ENCODE results near the gene TAPBPL.
"Not testable (repeated sequence)": the region's sequence is repeated elsewhere in the genome, so short reads cannot be mapped to it uniquely, and the experiment has no call there.

The TAPBPL gene

GRCh38 chr12:6469609-6470374 lies 17.9 kb downstream of the TAPBPL start:
- H3K4me3 ChIP-seq (ENCODE audit: low read depth in 1 of 2, low read length in 2 of 2), result peak overlapping the region; percentile 85 to 88
- no peaks in the 10 kb centered on the region for H3K27me3 ChIP-seq (ENCODE audit: control insufficient read depth in 1 of 2, insufficient read depth in 2 of 2, low read length in 2 of 2)
- H3K4me1 ChIP-seq (ENCODE audit: control insufficient read depth in 1 of 2, insufficient read depth in 2 of 2, low read length in 2 of 2), result peaks cover 20 to 32% of the 10 kb centered on the region in 2 donors
- no peaks in the 10 kb centered on the region for H3K9me3 ChIP-seq (ENCODE audit: control insufficient read depth in 1 of 2, low read length in 2 of 2)
- peak overlapping the region; percentile 84 for H3K27ac ChIP-seq (ENCODE audit: low read depth, low read length)
- H3K9ac ChIP-seq (ENCODE audit: low read depth in 1 of 2, low read length in 2 of 2), result peak overlapping the region; percentile 59 to 84
- H3K36me3 ChIP-seq (ENCODE audit: control insufficient read depth in 1 of 2, insufficient read depth in 2 of 2, low read length in 2 of 2), result peaks cover 0 to 16% of the 10 kb centered on the region in 2 donors

- Histone ChIP-seq H3K36me3 (ENCODE audit: control insufficient read depth in 1 of 2, insufficient read depth in 2 of 2, low read length in 2 of 2) (peaks cover 0 to 12% of the 10 kb centered on the region in 2 donors), H3K9me3 (ENCODE audit: control insufficient read depth in 1 of 2, low read length in 2 of 2) (no peaks in the 10 kb centered on the region), H3K9ac (ENCODE audit: low read depth in 1 of 2, low read length in 2 of 2) (peak within 1 kb of the TSS; percentile 59 to 84), H3K4me3 (ENCODE audit: low read depth in 1 of 2, low read length in 2 of 2) (peak within 1 kb of the TSS; percentile 85 to 88), H3K27me3 (ENCODE audit: control insufficient read depth in 1 of 2, insufficient read depth in 2 of 2, low read length in 2 of 2) (no peaks in the 10 kb centered on the region), H3K27ac (ENCODE audit: low read depth, low read length) (peak within 1 kb of the TSS; percentile 84), H3K4me1 (ENCODE audit: control insufficient read depth in 1 of 2, insufficient read depth in 2 of 2, low read length in 2 of 2) (peaks cover 20 to 32% of the 10 kb centered on the region in 2 donors)
These were observed 18.7 kb downstream of the TAPBPL start, which contains the start of gene VAMP1 for GRCh38 chr12:6470375-6471163. Gene VAMP1 (minus strand): TSS chr12:6470677. CDS start chr12:6470531, 146 bp downstream.

- Histone ChIP-seq H3K27ac (ENCODE audit: low read depth, low read length) (no peak overlapping the region), H3K27me3 (ENCODE audit: control insufficient read depth in 1 of 2, insufficient read depth in 2 of 2, low read length in 2 of 2) (no peaks in the 10 kb centered on the region), H3K9me3 (ENCODE audit: control insufficient read depth in 1 of 2, low read length in 2 of 2) (no peaks in the 10 kb centered on the region), H3K4me3 (ENCODE audit: low read depth in 1 of 2, low read length in 2 of 2) (no peak overlapping the region), H3K36me3 (ENCODE audit: control insufficient read depth in 1 of 2, insufficient read depth in 2 of 2, low read length in 2 of 2) (no peaks in the 10 kb centered on the region), H3K4me1 (ENCODE audit: control insufficient read depth in 1 of 2, insufficient read depth in 2 of 2, low read length in 2 of 2) (peaks cover 20 to 29% of the 10 kb centered on the region in 2 donors), H3K9ac (ENCODE audit: low read depth in 1 of 2, low read length in 2 of 2) (no peak overlapping the region)
These were observed 20.1 kb downstream of the TAPBPL start for GRCh38 chr12:6471989-6472360.

- Histone ChIP-seq H3K27ac (ENCODE audit: low read depth, low read length) (no peak overlapping the region), H3K36me3 (ENCODE audit: control insufficient read depth in 1 of 2, insufficient read depth in 2 of 2, low read length in 2 of 2) (no peaks in the 10 kb centered on the region), H3K27me3 (ENCODE audit: control insufficient read depth in 1 of 2, insufficient read depth in 2 of 2, low read length in 2 of 2) (no peaks in the 10 kb centered on the region), H3K9ac (ENCODE audit: low read depth in 1 of 2, low read length in 2 of 2) (no peak overlapping the region), H3K4me1 (ENCODE audit: control insufficient read depth in 1 of 2, insufficient read depth in 2 of 2, low read length in 2 of 2) (peaks cover 20 to 29% of the 10 kb centered on the region in 2 donors), H3K9me3 (ENCODE audit: control insufficient read depth in 1 of 2, low read length in 2 of 2) (no peaks in the 10 kb centered on the region), H3K4me3 (ENCODE audit: low read depth in 1 of 2, low read length in 2 of 2) (no peak overlapping the region)
These were observed 20.6 kb downstream of the TAPBPL start for GRCh38 chr12:6472491-6472890.

GRCh38 chr12:6475233-6475975 lies 23.6 kb downstream of the TAPBPL start:
- H3K9me3 ChIP-seq (ENCODE audit: control insufficient read depth in 1 of 2, low read length in 2 of 2); H3K27me3 ChIP-seq (ENCODE audit: control insufficient read depth in 1 of 2, insufficient read depth in 2 of 2, low read length in 2 of 2); H3K4me3 ChIP-seq (ENCODE audit: low read depth in 1 of 2, low read length in 2 of 2); H3K9ac ChIP-seq (ENCODE audit: low read depth in 1 of 2, low read length in 2 of 2); H3K27ac ChIP-seq (ENCODE audit: low read depth, low read length); H3K4me1 ChIP-seq (ENCODE audit: control insufficient read depth in 1 of 2, insufficient read depth in 2 of 2, low read length in 2 of 2); H3K36me3 ChIP-seq (ENCODE audit: control insufficient read depth in 1 of 2, insufficient read depth in 2 of 2, low read length in 2 of 2): not testable (repeated sequence)

- H3K4me1 ChIP-seq (ENCODE audit: control insufficient read depth in 1 of 2, insufficient read depth in 2 of 2, low read length in 2 of 2), result no peaks in the 10 kb centered on the region
- no peak overlapping the region for H3K9ac ChIP-seq (ENCODE audit: low read depth in 1 of 2, low read length in 2 of 2)
- H3K9me3 ChIP-seq (ENCODE audit: control insufficient read depth in 1 of 2, low read length in 2 of 2), result no peaks in the 10 kb centered on the region
- no peak overlapping the region for H3K4me3 ChIP-seq (ENCODE audit: low read depth in 1 of 2, low read length in 2 of 2)
- H3K36me3 ChIP-seq (ENCODE audit: control insufficient read depth in 1 of 2, insufficient read depth in 2 of 2, low read length in 2 of 2), result no peaks in the 10 kb centered on the region
- no peaks in the 10 kb centered on the region for H3K27me3 ChIP-seq (ENCODE audit: control insufficient read depth in 1 of 2, insufficient read depth in 2 of 2, low read length in 2 of 2)
- no peak overlapping the region for H3K27ac ChIP-seq (ENCODE audit: low read depth, low read length)
These were observed 24.6 kb downstream of the TAPBPL start for GRCh38 chr12:6476489-6476888.

GRCh38 chr12:6477601-6478377 lies 25.9 kb downstream of the TAPBPL start:
- H3K27ac ChIP-seq (ENCODE audit: low read depth, low read length); H3K36me3 ChIP-seq (ENCODE audit: control insufficient read depth in 1 of 2, insufficient read depth in 2 of 2, low read length in 2 of 2); H3K9ac ChIP-seq (ENCODE audit: low read depth in 1 of 2, low read length in 2 of 2); H3K4me3 ChIP-seq (ENCODE audit: low read depth in 1 of 2, low read length in 2 of 2); H3K9me3 ChIP-seq (ENCODE audit: control insufficient read depth in 1 of 2, low read length in 2 of 2); H3K4me1 ChIP-seq (ENCODE audit: control insufficient read depth in 1 of 2, insufficient read depth in 2 of 2, low read length in 2 of 2); H3K27me3 ChIP-seq (ENCODE audit: control insufficient read depth in 1 of 2, insufficient read depth in 2 of 2, low read length in 2 of 2): not testable (repeated sequence)

GRCh38 chr12:6478416-6478815 lies 26.6 kb downstream of the TAPBPL start:
- Histone ChIP-seq H3K9me3 (ENCODE audit: control insufficient read depth in 1 of 2, low read length in 2 of 2) (no peaks in the 10 kb centered on the region), H3K4me3 (ENCODE audit: low read depth in 1 of 2, low read length in 2 of 2) (no peak overlapping the region), H3K4me1 (ENCODE audit: control insufficient read depth in 1 of 2, insufficient read depth in 2 of 2, low read length in 2 of 2) (no peaks in the 10 kb centered on the region), H3K27ac (ENCODE audit: low read depth, low read length) (no peak overlapping the region), H3K9ac (ENCODE audit: low read depth in 1 of 2, low read length in 2 of 2) (no peak overlapping the region), H3K36me3 (ENCODE audit: control insufficient read depth in 1 of 2, insufficient read depth in 2 of 2, low read length in 2 of 2) (no peaks in the 10 kb centered on the region), H3K27me3 (ENCODE audit: control insufficient read depth in 1 of 2, insufficient read depth in 2 of 2, low read length in 2 of 2) (no peaks in the 10 kb centered on the region)

- Histone ChIP-seq H3K4me1 (ENCODE audit: control insufficient read depth in 1 of 2, insufficient read depth in 2 of 2, low read length in 2 of 2) (peaks cover 4 to 9% of the 10 kb centered on the region in 2 donors), H3K4me3 (ENCODE audit: low read depth in 1 of 2, low read length in 2 of 2) (no peak overlapping the region), H3K9ac (ENCODE audit: low read depth in 1 of 2, low read length in 2 of 2) (no peak overlapping the region), H3K9me3 (ENCODE audit: control insufficient read depth in 1 of 2, low read length in 2 of 2) (no peaks in the 10 kb centered on the region), H3K36me3 (ENCODE audit: control insufficient read depth in 1 of 2, insufficient read depth in 2 of 2, low read length in 2 of 2) (peaks cover 0 to 3% of the 10 kb centered on the region in 2 donors), H3K27ac (ENCODE audit: low read depth, low read length) (no peak overlapping the region), H3K27me3 (ENCODE audit: control insufficient read depth in 1 of 2, insufficient read depth in 2 of 2, low read length in 2 of 2) (no peaks in the 10 kb centered on the region)
These were observed 36.4 kb downstream of the TAPBPL start for GRCh38 chr12:6488240-6488639.
